NB4 (cell line): Measurements from ENCODE around the gene MED13L.

Source experiments
- DNase-seq: peaks from one replicate; pipeline ENCODE4 v3.0.0; 2010; ENCODE audit warnings: low read depth
- H3K4me3 ChIP-seq: one replicate; pipeline ENCODE4 v1.5.1; 2011; ENCODE audit warnings: mild to moderate bottlenecking, low read depth, low read length, moderate library complexity
- MYC ChIP-seq: IDR thresholded peaks from 2 replicates; pipeline ENCODE4 v1.6.1; 2011; ENCODE audit warnings: low read depth, low read length
- POLR2A ChIP-seq: IDR thresholded peaks from 2 replicates; pipeline ENCODE4 v1.6.1; 2011; ENCODE audit warnings: mild to moderate bottlenecking; ENCODE audit not compliant: insufficient read length; ENCODE audit errors: extremely low read depth
- TF ChIP-seq, protein P1 (sequence below): IDR thresholded peaks from 2 replicates; pipeline ENCODE4 v1.6.1; 2011; ENCODE audit warnings: low read depth, low read length
- TF ChIP-seq, protein P2 (sequence below): IDR thresholded peaks from one replicate; pipeline ENCODE4 v1.5.1; 2012; ENCODE audit warnings: low read depth, low read length

The MED13L gene

GRCh38 chr12:115998794-115999478, 278.6 kb downstream of the MED13L start:
- H3K4me3 ChIP-seq: no peak overlapping the region
- TF ChIP-seq POLR2A: no peak
- TF ChIP-seq, protein P1, sequence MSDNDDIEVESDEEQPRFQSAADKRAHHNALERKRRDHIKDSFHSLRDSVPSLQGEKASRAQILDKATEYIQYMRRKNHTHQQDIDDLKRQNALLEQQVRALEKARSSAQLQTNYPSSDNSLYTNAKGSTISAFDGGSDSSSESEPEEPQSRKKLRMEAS: no peak
- TF ChIP-seq MYC: no peak
- TF ChIP-seq, protein P2, sequence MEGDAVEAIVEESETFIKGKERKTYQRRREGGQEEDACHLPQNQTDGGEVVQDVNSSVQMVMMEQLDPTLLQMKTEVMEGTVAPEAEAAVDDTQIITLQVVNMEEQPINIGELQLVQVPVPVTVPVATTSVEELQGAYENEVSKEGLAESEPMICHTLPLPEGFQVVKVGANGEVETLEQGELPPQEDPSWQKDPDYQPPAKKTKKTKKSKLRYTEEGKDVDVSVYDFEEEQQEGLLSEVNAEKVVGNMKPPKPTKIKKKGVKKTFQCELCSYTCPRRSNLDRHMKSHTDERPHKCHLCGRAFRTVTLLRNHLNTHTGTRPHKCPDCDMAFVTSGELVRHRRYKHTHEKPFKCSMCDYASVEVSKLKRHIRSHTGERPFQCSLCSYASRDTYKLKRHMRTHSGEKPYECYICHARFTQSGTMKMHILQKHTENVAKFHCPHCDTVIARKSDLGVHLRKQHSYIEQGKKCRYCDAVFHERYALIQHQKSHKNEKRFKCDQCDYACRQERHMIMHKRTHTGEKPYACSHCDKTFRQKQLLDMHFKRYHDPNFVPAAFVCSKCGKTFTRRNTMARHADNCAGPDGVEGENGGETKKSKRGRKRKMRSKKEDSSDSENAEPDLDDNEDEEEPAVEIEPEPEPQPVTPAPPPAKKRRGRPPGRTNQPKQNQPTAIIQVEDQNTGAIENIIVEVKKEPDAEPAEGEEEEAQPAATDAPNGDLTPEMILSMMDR: no peak
- DNase-seq: no peak

DNA sequence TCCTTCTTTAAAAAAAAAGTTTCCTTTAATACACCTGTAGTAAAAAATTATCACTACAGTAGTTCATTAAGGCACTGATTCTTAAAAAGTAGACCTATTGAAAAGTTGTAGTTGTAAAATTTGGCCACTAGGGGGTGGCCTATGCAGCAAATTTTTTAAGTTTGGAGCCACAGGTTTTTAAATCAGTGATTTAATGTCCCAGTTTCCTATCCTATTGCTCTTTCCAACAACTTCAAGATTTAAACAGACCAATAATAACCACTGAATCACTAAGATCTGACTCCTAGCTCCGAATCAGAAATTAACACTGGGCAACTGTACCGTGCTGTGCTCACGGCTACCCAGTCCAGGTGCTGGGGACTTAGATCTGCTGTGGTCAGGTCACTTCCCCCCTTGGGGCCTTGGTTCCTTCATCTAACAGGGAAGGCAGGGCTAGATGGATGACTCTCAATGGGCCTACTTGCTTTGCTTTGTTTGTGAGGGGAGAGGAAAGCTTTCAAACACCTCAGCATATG, 279.3 kb downstream of the MED13L start:
- TF ChIP-seq, protein P2: peak; percentile 77
- TF ChIP-seq MYC (no peak), POLR2A (no peak)

GRCh38 chr12:115993737-115994136, 283.8 kb downstream of the MED13L start:
- no peak for DNase-seq
- H3K4me3 ChIP-seq: no peak overlapping the region
- TF ChIP-seq, protein P2: no peak
- TF ChIP-seq, protein P1: no peak
- TF ChIP-seq POLR2A (no peak), MYC (no peak)

More for the DNA sequence above, 279.3 kb downstream of the MED13L start:
- H3K4me3 ChIP-seq: no peak overlapping the region
- DNase-seq: peak; percentile 71

DNA sequence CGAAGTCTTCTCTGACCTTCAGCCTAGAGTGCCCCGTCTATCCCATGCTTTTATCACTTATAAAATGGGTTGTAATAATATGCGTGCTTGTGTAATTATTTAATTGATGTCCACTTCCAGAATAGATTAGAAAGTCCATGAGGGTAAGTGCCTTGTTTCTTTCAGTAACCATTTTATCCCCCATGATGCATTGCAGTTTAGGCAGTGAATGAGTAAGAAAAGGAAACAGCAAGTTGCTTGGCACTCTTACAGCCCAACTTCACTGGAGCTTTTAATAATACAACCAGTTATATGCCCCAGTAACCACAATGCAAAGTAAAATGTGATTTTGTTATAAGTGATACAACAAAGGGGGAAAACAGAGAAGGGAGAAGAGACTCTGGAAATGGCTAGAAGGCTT, 287.3 kb downstream of the MED13L start:
- H3K4me3 ChIP-seq: no peak overlapping the region
- DNase-seq: no peak
- TF ChIP-seq POLR2A (no peak), MYC (no peak)
- TF ChIP-seq, protein P1: no peak
- TF ChIP-seq, protein P2: no peak

DNA sequence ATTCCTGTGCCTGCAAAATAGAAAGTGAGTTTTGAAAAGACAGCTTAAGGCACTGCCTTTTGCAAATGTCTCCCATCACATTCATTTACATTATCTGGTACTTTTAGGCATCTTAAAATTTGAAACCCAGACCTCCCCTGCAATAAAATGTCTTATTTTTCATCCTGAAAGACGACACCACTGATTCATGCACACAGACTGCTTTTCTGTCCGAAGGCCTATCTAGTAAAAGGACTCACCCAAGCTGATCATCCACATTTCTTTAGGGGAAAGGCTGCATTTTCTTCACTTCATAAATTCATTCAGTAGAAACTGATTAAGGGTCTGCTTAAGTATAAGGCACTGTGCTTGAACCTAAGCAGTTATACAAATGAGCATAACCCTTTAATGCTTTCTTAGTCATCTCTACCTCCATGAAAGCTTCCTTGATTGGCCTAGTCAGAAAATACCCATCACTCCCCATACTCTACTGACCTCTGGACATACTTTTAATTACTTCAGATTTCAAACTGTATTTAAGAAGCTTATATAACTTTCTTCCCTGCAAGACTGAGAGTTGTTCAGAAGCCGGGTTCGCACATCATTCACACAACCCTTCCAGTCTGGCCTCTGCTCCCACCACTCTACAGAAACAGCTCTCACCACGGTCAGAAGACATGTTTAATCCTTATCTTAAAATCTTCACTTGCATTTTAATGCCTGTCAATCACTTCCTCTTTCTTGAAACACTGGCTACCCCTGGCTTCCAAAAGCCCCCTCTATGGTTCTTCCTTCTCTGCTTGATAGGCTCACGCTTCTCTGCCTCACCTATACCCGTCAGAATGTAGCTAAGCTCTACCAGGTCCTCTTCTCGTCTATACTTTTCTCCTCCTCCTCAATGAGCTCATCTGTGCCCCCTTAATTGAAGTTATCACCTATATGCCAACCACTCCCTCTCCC, 288.6 kb downstream of the MED13L start:
- no peak overlapping the region for H3K4me3 ChIP-seq
- DNase-seq: peak; percentile 23
- TF ChIP-seq, protein P2: no peak
- TF ChIP-seq, protein P1: no peak
- TF ChIP-seq MYC: no peak
